Measurements from ENCODE around the gene JUP. TPM values are rescaled to one million over a fixed set of nuclear protein-coding genes. Genes with fewer than 3 reads are reported as not detected.

JUP gene
- total and polyA plus RNA-seq, 10 of the 15 experiments (the other 5 are each of a cell fraction or from before 2014, with no cell fraction given) = 1.5 to 36.3 (median 11.6) TPM

GRCh38 chr17:41825175-41825845, 38.8 kb upstream of the JUP start:
- intact Hi-C loops (cut with micrococcal nuclease; ENCODE audit: unreplicated experiment) = no loop called here
- Histone ChIP-seq H3K4me2 (ENCODE audit: control insufficient read depth, insufficient read depth) (no peak overlapping the region), H3K4me1 (ENCODE audit: control insufficient read depth, insufficient read depth, low read length) (no peaks in the 10 kb centered on the region), H3K27ac (ENCODE audit: control insufficient read depth, insufficient read depth) (no peak overlapping the region), H3K36me3 (ENCODE audit: control insufficient read depth in 2 of 2, insufficient read depth in 2 of 2, low read length in 1 of 2) (peaks cover 0 to 3% of the 10 kb centered on the region in 2 experiments; a peak in 1 of 4 replicates), H3K4me3 (no peak overlapping the region), H3K9me3 (replicated peaks; ENCODE audit: control insufficient read depth, insufficient read depth, low read length) (no peaks in the 10 kb centered on the region), H3K9ac (ENCODE audit: control insufficient read depth, insufficient read depth, low read length) (no peak overlapping the region), H4K20me1 (ENCODE audit: control insufficient read depth, insufficient read depth) (no peaks in the 10 kb centered on the region), H2AFZ (ENCODE audit: control insufficient read depth, low read depth, low read length) (no peak overlapping the region), H3K79me2 (ENCODE audit: control insufficient read depth, insufficient read depth, low read length) (no peaks in the 10 kb centered on the region), H3K27me3 (replicated peaks in 1 of 2; ENCODE audit: control insufficient read depth in 2 of 2, insufficient read depth in 2 of 2, low read length in 1 of 2) (no peaks in the 10 kb centered on the region)
- BruUV-seq (replicated peaks) = no TSS peak
- 76% methylated on average over 19 of the region's 19 CpGs for WGBS (ENCODE audit: insufficient coverage, insufficient replicate concordance, low lambda C conversion rate, missing lambda C conversion rate)
- in situ Hi-C loops (cut with MboI) = no loop called here
- SMC1A ChIA-PET (ENCODE audit: uncharacterized antibody, unreplicated experiment) = no interaction called here
- DNase-seq (ENCODE audit: low read depth, low spot score) = no peak
- RAD21 ChIA-PET (ENCODE audit: unreplicated experiment) = no interaction called here
- no peak for ATAC-seq
- TF ChIP-seq SPI1 (IDR thresholded peaks at IDR 0.05; ENCODE audit: borderline replicate concordance, insufficient read depth, low read depth, low read length) = no peak
- no peak for TF ChIP-seq LARP7 (IDR thresholded peaks at IDR 0.05)
- TF ChIP-seq TARDBP (IDR thresholded peaks at IDR 0.05; ENCODE audit: borderline replicate concordance) = no peak
- no peak for TF ChIP-seq NBN (IDR thresholded peaks at IDR 0.05)
- TF ChIP-seq CTCF (IDR thresholded peaks at IDR 0.05 in 2 of 3, conservative IDR thresholded peaks at IDR 0.05 in 1 of 3; ENCODE audit: control insufficient read depth in 2 of 3, extremely low read depth in 1 of 3, insufficient read depth in 1 of 3, low read depth in 3 of 3, low read length in 3 of 3) = no peak
- TF ChIP-seq SREBF2 (IDR thresholded peaks at IDR 0.05; ENCODE audit: low read length) = no peak
- no peak for TF ChIP-seq SIX5 (IDR thresholded peaks at IDR 0.05; ENCODE audit: low read depth, low read length, severe bottlenecking)
- no peak for TF ChIP-seq BCL11A (IDR thresholded peaks at IDR 0.05; ENCODE audit: low read depth, low read length)
- no peak for TF ChIP-seq ZNF24 (IDR thresholded peaks at IDR 0.05)
- no peak for TF ChIP-seq JUNB (IDR thresholded peaks at IDR 0.05)
- TF ChIP-seq ZNF384 (IDR thresholded peaks at IDR 0.05; ENCODE audit: borderline replicate concordance, low read depth, low read length) = no peak
- no peak for TF ChIP-seq ZSCAN29 (IDR thresholded peaks at IDR 0.05)
- no peak for TF ChIP-seq POLR2AphosphoS2 (IDR thresholded peaks at IDR 0.05; ENCODE audit: low read depth, low read length)
- TF ChIP-seq, protein P1, sequence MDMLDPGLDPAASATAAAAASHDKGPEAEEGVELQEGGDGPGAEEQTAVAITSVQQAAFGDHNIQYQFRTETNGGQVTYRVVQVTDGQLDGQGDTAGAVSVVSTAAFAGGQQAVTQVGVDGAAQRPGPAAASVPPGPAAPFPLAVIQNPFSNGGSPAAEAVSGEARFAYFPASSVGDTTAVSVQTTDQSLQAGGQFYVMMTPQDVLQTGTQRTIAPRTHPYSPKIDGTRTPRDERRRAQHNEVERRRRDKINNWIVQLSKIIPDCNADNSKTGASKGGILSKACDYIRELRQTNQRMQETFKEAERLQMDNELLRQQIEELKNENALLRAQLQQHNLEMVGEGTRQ (IDR thresholded peaks at IDR 0.05; ENCODE audit: borderline replicate concordance, low read depth, low read length) = no peak
- TF ChIP-seq MTA2 (IDR thresholded peaks at IDR 0.05; ENCODE audit: low read depth) = no peak
- no peak for TF ChIP-seq YY1 (IDR thresholded peaks at IDR 0.05; ENCODE audit: low read depth, low read length)
- TF ChIP-seq ZNF217 (IDR thresholded peaks at IDR 0.05) = no peak
- TF ChIP-seq SMAD5 (IDR thresholded peaks at IDR 0.05; ENCODE audit: low read depth) = no peak
- CTCF ChIA-PET = no interaction called here
- POLR2A ChIA-PET = no interaction called here
- no peak for FAIRE-seq

All from GM12878 (cell line).